Breast epithelium (tissue), 3 donors: ENCODE measurements around the gene FAM229A.

ENCODE experiments used
- POLR2A ChIP-seq: fragments of 450-650 bp; IDR thresholded peaks from one replicate; pipeline ENCODE4 v1.6.1; 2016; ENCODE audit warnings: antibody characterized with exemption, mild to moderate bottlenecking, moderate library complexity
- TF ChIP-seq, protein P1 (sequence below), 3 donors: fragments of 450-650 bp; IDR thresholded peaks; one replicate each; pipeline ENCODE4 v1.5.1; 2016 to 2017; ENCODE audit warnings: antibody characterized with exemption in 3 of 3, mild to moderate bottlenecking in 3 of 3, moderate library complexity in 3 of 3

DNA sequence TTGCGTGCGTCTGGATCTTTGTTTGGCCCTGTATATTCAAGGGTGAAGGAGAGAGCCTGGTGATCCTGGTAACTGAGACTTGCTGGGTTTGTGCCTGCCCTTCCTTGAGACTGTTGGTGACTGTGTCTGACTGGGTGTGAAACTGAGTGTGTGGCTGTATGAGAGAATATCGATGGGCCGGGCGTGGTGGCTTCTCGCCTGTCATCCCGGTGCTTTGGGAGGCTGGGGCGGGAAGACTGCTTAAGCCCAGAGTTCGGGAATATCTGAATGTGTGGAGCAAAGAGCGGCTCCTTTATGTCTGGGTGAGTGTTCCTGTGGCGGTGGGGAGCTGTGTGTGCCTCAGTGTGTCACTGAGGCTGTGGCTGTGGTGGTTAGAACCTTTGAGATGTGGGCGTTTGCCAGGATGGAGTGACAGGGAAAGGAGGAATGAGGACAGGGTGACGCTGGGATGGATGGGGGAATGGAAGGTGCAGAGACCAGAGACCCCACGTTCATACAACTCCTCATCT is 23.6 kb downstream of the FAM229A start:
- no peak for TF ChIP-seq POLR2A
- TF ChIP-seq, protein P1, sequence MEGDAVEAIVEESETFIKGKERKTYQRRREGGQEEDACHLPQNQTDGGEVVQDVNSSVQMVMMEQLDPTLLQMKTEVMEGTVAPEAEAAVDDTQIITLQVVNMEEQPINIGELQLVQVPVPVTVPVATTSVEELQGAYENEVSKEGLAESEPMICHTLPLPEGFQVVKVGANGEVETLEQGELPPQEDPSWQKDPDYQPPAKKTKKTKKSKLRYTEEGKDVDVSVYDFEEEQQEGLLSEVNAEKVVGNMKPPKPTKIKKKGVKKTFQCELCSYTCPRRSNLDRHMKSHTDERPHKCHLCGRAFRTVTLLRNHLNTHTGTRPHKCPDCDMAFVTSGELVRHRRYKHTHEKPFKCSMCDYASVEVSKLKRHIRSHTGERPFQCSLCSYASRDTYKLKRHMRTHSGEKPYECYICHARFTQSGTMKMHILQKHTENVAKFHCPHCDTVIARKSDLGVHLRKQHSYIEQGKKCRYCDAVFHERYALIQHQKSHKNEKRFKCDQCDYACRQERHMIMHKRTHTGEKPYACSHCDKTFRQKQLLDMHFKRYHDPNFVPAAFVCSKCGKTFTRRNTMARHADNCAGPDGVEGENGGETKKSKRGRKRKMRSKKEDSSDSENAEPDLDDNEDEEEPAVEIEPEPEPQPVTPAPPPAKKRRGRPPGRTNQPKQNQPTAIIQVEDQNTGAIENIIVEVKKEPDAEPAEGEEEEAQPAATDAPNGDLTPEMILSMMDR (IDR thresholded peaks at IDR 0.05) = no peak
